Fibroblast of pulmonary artery (primary cell): ENCODE measurements around the gene LILRA5.

Source experiments
- DNase-seq: peaks from one replicate; pipeline ENCODE4 v3.0.0-alpha.2; 2010; ENCODE audit warnings: low read depth
- H3K4me3 ChIP-seq: replicated peaks from 2 replicates; pipeline ENCODE4 v1.5.1; 2011; ENCODE audit warnings: low read depth, mild to moderate bottlenecking, control low read depth, low read length, moderate library complexity
- CTCF ChIP-seq: IDR thresholded peaks from 2 replicates; pipeline ENCODE4 v1.5.1; 2011; ENCODE audit warnings: mild to moderate bottlenecking, control low read depth, low read length, inconsistent platforms; ENCODE audit errors: missing control alignments

Gene LILRA5

GRCh38 chr19:54319892-54320670 lies 7.1 kb upstream of the LILRA5 start:
- H3K4me3 ChIP-seq: no peak overlapping the region
- TF ChIP-seq CTCF: no peak
- DNase-seq: no peak

GRCh38 chr19:54319049-54319448 lies 6.1 kb upstream of the LILRA5 start:
- DNase-seq: no peak
- H3K4me3 ChIP-seq: no peak overlapping the region
- no peak for TF ChIP-seq CTCF

- TF ChIP-seq CTCF: no peak
- H3K4me3 ChIP-seq: no peak overlapping the region
- DNase-seq: no peak
Measured at GRCh38 chr19:54317965-54318240, 4.9 kb upstream of the LILRA5 start.

GRCh38 chr19:54317108-54317964 lies 4.4 kb upstream of the LILRA5 start:
- TF ChIP-seq CTCF: no peak
- H3K4me3 ChIP-seq: no peak overlapping the region
- DNase-seq: no peak

- no peak for DNase-seq
- no peak for TF ChIP-seq CTCF
- no peak overlapping the region for H3K4me3 ChIP-seq
Measured at GRCh38 chr19:54316746-54317107, 3.8 kb upstream of the LILRA5 start.

GRCh38 chr19:54315956-54316355 lies 3.0 kb upstream of the LILRA5 start:
- TF ChIP-seq CTCF: no peak
- no peak for DNase-seq
- H3K4me3 ChIP-seq: no peak overlapping the region
